GM10248 (cell line): ENCODE results near the gene ARL13B.
A peak's percentile ranks its signal among the peaks of the same experiment; 100 is the strongest.
"Not testable (repeated sequence)": the region's sequence is repeated elsewhere in the genome, so short reads cannot be mapped to it uniquely, and the experiment has no call there.

Source experiments
- CTCF ChIA-PET: fragments of 300-600 bp; sonication (Branson Sonifier 250); formaldehyde crosslinking; extraction: SDS; loops from one replicate; lab custom pipeline; 2021; ENCODE audit warnings: antibody characterized with exemption; lab: Yijun Ruan, JAX
- POLR2A ChIA-PET: fragments of 350-650 bp; sonication (Branson Sonifier 250); formaldehyde crosslinking; extraction: SDS; loops from one replicate; lab custom pipeline; 2020; ENCODE audit warnings: antibody characterized with exemption; lab: Yijun Ruan, JAX
- DNase-seq: peaks from one replicate; pipeline ENCODE4 v3.0.0; 2012; ENCODE audit errors: extremely low spot score
- TF ChIP-seq, protein P1 (sequence below): IDR thresholded peaks from 2 replicates; pipeline ENCODE4 v1.5.1; 2012; ENCODE audit warnings: mild to moderate bottlenecking, low read depth; ENCODE audit errors: extremely low read depth, missing control alignments, control extremely low read depth

ARL13B gene

GRCh38 chr3:94070341-94070911, 90.5 kb downstream of the ARL13B start:
- peak; percentile 20 for DNase-seq
- ChIA-PET POLR2A (no interaction called here), CTCF (interaction anchor here (0.7 to 3.7 kb wide), 15 partner anchors 10 to 97 kb away, joined by 3 to 45 read pairs (median 5); partner anchors contain the start of gene PROS1)
- TF ChIP-seq, protein P1, sequence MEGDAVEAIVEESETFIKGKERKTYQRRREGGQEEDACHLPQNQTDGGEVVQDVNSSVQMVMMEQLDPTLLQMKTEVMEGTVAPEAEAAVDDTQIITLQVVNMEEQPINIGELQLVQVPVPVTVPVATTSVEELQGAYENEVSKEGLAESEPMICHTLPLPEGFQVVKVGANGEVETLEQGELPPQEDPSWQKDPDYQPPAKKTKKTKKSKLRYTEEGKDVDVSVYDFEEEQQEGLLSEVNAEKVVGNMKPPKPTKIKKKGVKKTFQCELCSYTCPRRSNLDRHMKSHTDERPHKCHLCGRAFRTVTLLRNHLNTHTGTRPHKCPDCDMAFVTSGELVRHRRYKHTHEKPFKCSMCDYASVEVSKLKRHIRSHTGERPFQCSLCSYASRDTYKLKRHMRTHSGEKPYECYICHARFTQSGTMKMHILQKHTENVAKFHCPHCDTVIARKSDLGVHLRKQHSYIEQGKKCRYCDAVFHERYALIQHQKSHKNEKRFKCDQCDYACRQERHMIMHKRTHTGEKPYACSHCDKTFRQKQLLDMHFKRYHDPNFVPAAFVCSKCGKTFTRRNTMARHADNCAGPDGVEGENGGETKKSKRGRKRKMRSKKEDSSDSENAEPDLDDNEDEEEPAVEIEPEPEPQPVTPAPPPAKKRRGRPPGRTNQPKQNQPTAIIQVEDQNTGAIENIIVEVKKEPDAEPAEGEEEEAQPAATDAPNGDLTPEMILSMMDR = no peak

DNA sequence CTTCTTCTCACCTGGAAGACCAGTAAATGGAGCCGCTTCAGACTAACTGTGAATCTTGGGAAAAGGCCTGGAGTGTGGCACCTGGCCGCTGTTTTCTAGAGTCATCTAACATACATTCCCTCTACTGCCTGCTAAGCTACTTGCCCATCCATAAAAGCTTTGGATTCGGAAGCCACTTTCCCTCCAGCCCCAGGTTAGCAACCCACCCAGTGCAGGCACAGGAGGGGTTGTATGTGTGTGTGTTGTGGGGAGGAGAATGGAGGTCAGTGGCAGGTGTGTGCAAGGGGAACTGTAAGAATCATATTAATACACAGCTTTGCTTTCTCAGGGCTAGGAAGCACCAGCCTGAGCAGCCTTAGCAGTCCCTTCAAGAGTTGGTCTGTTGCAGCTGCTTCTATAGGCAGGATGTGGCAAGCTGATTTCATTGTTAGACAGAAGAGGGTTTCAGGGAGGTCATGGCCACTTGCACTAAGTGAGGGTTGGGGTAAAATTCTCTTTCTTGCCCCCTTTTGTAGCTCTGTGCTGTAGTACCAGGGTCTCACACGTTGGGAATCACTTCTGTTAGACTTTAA, 91.8 kb downstream of the ARL13B start:
- ChIA-PET POLR2A (no interaction called here), CTCF (interaction anchor here (1.0 to 3.7 kb wide), 3 partner anchors 9 to 55 kb away, joined by 3 to 45 read pairs (median 5); no protein-coding TSS in a partner anchor)
- DNase-seq = peak; percentile 15
- TF ChIP-seq, protein P1 = no peak

GRCh38 chr3:94076055-94076454, 96.1 kb downstream of the ARL13B start:
- POLR2A ChIA-PET = no interaction called here
- CTCF ChIA-PET = no interaction called here
- TF ChIP-seq, protein P1 = no peak
- DNase-seq = no peak

DNA sequence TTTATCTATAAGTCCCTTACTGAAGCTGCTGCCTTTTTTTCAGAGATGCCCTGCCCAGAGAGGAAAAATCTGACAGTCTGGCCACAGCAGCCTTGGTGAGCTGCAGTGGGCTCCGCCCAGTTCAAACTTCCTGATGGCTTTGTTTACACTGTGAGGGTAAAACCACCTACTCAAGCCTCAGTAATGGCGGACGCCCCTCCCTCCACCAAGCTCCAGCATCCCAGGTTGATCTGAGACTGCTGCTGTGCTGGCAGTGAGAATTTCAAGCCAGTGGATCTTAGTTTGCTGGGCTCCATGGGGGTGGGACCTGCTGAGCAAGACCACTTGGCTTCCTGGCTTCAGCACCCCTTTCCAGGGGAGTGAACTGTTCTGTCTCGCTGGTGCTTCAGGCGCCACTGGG, 100.6 kb downstream of the ARL13B start:
- POLR2A ChIA-PET, DNase-seq: not testable (repeated sequence)
- CTCF ChIA-PET = interaction anchor here (5.4 kb wide), 1 partner anchor 10 kb away, joined by 45 read pairs; no protein-coding TSS in a partner anchor

GRCh38 chr3:94081884-94082283, 101.9 kb downstream of the ARL13B start:
- POLR2A ChIA-PET = no interaction called here

DNA sequence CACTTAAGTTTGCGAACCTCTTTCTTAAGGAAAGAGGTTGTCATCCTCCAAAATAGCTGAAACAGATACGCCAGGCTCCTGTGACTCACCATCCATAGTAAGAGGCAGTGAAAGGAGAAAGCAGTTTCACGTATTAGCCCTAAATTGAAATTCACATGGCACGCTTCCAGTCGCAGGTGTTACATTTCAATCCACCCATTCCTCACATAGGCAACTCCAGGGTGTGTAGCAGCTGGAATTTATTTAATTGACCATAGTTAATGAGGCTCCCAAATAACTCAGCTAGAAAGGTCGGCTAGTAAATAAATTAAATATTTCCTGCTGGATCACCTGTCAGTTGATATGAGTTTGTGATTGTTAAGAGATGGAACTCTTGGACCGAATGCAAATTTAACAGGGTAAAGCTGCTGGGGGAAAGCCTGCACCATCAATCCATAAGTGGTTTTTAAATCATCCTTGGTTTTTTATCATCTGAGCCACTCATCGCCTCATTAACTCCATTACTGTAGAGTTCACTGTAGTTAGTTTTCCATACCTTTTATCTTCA, 102.5 kb downstream of the ARL13B start:
- CTCF ChIA-PET = interaction anchor here (1.2 to 5.4 kb wide), 2 partner anchors 9 to 12 kb away, joined by 4 to 45 read pairs; no protein-coding TSS in a partner anchor
- TF ChIP-seq, protein P1 = no peak
- DNase-seq = no peak
- POLR2A ChIA-PET = no interaction called here

More at GRCh38 chr3:94081884-94082283, 101.9 kb downstream of the ARL13B start:
- CTCF ChIA-PET = interaction anchor here (1.2 to 5.4 kb wide), 2 partner anchors 9 to 11 kb away, joined by 4 to 45 read pairs; no protein-coding TSS in a partner anchor
- TF ChIP-seq, protein P1 = no peak
- no peak for DNase-seq

DNA sequence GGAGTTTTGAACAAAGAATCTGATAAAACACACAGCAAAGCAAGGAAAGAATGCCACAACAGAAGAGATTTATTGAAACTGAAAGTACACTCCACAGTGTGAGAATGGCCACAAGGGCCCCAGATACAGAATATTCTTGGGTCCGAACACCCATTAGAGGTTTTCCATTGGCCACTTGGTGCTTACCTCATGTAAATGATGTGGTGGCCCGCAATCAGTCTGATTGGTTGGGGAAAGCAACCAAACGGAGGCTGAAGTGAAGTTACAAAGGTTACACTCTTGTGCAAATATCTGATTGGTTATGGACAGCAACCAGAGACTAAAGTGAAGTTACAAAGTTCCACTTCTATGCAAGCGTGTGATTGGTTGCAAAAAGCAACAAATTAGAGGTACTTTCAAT, 103.3 kb downstream of the ARL13B start:
- ChIA-PET CTCF (interaction anchor here (5.4 kb wide), 1 partner anchor 13 kb away, joined by 45 read pairs; no protein-coding TSS in a partner anchor), POLR2A (no interaction called here)
- no peak for DNase-seq

More for the DNA sequence above, 103.3 kb downstream of the ARL13B start:
- TF ChIP-seq, protein P1 = no peak
